Measurements from ENCODE around the gene SLC1A2. TPM values are rescaled to one million over a fixed set of nuclear protein-coding genes. Genes with fewer than 3 reads are reported as not detected.

The SLC1A2 gene
- total and polyA plus RNA-seq, 11 donors, result 0.80 to 23.5 (median 5.2) TPM

- H3K27me3 ChIP-seq, result no peaks in the 10 kb centered on the region
- H3K4me1 ChIP-seq, result peaks cover 0 to 17% (median 6%) of the 10 kb centered on the region in 12 donors
- no peak for TF ChIP-seq POLR2A (IDR thresholded peaks at IDR 0.05)
- TF ChIP-seq, protein P1, sequence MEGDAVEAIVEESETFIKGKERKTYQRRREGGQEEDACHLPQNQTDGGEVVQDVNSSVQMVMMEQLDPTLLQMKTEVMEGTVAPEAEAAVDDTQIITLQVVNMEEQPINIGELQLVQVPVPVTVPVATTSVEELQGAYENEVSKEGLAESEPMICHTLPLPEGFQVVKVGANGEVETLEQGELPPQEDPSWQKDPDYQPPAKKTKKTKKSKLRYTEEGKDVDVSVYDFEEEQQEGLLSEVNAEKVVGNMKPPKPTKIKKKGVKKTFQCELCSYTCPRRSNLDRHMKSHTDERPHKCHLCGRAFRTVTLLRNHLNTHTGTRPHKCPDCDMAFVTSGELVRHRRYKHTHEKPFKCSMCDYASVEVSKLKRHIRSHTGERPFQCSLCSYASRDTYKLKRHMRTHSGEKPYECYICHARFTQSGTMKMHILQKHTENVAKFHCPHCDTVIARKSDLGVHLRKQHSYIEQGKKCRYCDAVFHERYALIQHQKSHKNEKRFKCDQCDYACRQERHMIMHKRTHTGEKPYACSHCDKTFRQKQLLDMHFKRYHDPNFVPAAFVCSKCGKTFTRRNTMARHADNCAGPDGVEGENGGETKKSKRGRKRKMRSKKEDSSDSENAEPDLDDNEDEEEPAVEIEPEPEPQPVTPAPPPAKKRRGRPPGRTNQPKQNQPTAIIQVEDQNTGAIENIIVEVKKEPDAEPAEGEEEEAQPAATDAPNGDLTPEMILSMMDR (IDR thresholded peaks at IDR 0.05), result peak in 5 of 12 donors; percentile 34 to 59 (median 40)
- no peak overlapping the region for H3K27ac ChIP-seq
- DNase-seq, result no peak
- H3K36me3 ChIP-seq, result no peaks in the 10 kb centered on the region
- WGBS, 4 donors, result 58 to 84% (median 68%) methylated on average over 4 of the region's 4 CpGs
- intact Hi-C loops (cut with DNase I), result loop anchor here in 5 of 10 donors (5.0 to 10.0 kb wide), 6 partner anchors 113 to 390 kb away; no protein-coding TSS in a partner anchor
- ATAC-seq, result no peak
- no peaks in the 10 kb centered on the region for H3K9me3 ChIP-seq
- H3K4me3 ChIP-seq, result no peak overlapping the region
These were observed 32.0 kb downstream of the SLC1A2 start for GRCh38 chr11:35387111-35387982.

DNA sequence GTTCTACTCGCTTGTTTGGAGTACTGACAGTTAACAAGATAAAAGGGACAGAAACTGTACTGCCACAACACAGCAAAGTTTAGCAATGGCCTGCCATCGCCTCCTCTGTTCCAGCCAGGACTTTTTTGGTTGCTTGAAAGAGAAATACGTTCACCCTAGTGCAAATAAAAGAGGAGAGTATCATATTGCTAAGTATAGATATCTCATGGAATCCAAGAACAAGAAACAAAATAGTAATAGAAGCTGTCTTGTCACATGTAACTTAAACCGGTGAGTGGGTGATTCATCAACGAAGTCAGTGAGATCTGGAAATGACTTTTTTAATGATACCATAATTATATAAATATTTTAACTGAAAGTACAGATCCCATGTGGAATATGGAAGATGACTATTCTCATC lies 35.4 kb downstream of the SLC1A2 start:
- intact Hi-C loops (cut with DNase I), result loop anchor here in 6 of 10 donors (5.0 to 10.0 kb wide), 5 partner anchors 109 to 279 kb away; no protein-coding TSS in a partner anchor
- no peaks in the 10 kb centered on the region for H3K9me3 ChIP-seq
- H3K36me3 ChIP-seq, result no peaks in the 10 kb centered on the region
- no peak overlapping the region for H3K4me3 ChIP-seq
- ATAC-seq (no peak), DNase-seq (no peak)
- TF ChIP-seq, protein P1 (IDR thresholded peaks at IDR 0.05), result no peak
- TF ChIP-seq POLR2A (IDR thresholded peaks at IDR 0.05), result no peak
- no peaks in the 10 kb centered on the region for H3K27me3 ChIP-seq
- H3K27ac ChIP-seq, result no peak overlapping the region
- WGBS, 4 donors, result 81 to 89% (median 86%) methylated on average over 5 of the region's 5 CpGs
- H3K4me1 ChIP-seq, result peaks cover 0 to 17% (median 0%) of the 10 kb centered on the region in 12 donors

GRCh38 chr11:35381709-35382322 lies 37.5 kb downstream of the SLC1A2 start:
- no peaks in the 10 kb centered on the region for H3K9me3 ChIP-seq
- intact Hi-C loops (cut with DNase I), result loop anchor here in 6 of 10 donors (5.0 to 10.0 kb wide), 5 partner anchors 107 to 277 kb away; no protein-coding TSS in a partner anchor
- no peaks in the 10 kb centered on the region for H3K27me3 ChIP-seq
- DNase-seq (no peak), ATAC-seq (no peak)
- no peaks in the 10 kb centered on the region for H3K36me3 ChIP-seq
- WGBS, 4 donors, result 92 to 97% (median 95%) methylated on average over 4 of the region's 4 CpGs
- H3K27ac ChIP-seq, result peak overlapping the region in 1 of 12 donors; percentile 72
- H3K4me3 ChIP-seq, result no peak overlapping the region
- TF ChIP-seq, protein P1 (IDR thresholded peaks at IDR 0.05), result no peak
- TF ChIP-seq POLR2A (IDR thresholded peaks at IDR 0.05), result no peak
- peaks cover 0 to 22% (median 7%) of the 10 kb centered on the region in 12 donors for H3K4me1 ChIP-seq

DNA sequence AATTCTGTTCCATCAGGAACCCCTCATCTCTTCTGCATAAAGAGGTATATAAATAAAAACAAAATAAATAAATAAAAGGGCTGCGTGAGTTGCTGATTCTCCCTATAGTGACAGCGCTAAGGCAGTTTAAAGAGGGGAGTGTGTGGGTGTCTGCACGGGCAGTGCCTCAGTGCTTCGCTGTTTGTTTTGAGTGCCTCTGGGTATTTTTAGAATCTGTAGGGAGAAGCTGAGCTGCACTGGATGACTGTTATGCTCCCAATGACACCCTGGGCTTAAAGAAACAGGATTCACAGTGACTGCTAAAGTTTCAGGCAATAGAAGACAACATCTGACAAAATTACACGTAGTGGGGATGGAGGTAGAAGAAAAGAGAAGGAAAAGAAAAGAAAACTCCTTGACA lies 38.8 kb downstream of the SLC1A2 start:
- no peak for TF ChIP-seq POLR2A (IDR thresholded peaks at IDR 0.05)
- TF ChIP-seq, protein P1 (IDR thresholded peaks at IDR 0.05), result no peak
- Histone ChIP-seq H3K4me3 (peak overlapping the region in 8 of 12 donors; percentile 18 to 43 (median 33)), H3K27me3 (no peaks in the 10 kb centered on the region), H3K9me3 (no peaks in the 10 kb centered on the region), H3K36me3 (no peaks in the 10 kb centered on the region), H3K4me1 (peaks cover 0 to 25% (median 7%) of the 10 kb centered on the region in 12 donors), H3K27ac (peak overlapping the region in 11 of 12 donors; percentile 36 to 81 (median 63))
- ATAC-seq, result peak; percentile 91 to 96 (median 93)
- intact Hi-C loops (cut with DNase I), result loop anchor here in 6 of 10 donors (5.0 to 10.0 kb wide), 5 partner anchors 106 to 276 kb away; no protein-coding TSS in a partner anchor
- 38 to 53% (median 48%) methylated on average over 5 of the region's 5 CpGs for WGBS, 4 donors
- DNase-seq, result peak in 1 of 5 donors; percentile 35

All from heart left ventricle (tissue), 16 donors.